Hepatocyte (in vitro differentiated cells): ENCODE results near the gene C20orf204.

Experiments used
- CTCF ChIP-seq: fragments of 200-600 bp; sonication (generic); IDR thresholded peaks from 2 replicates; pipeline ENCODE4 v1.5.1; 2016; ENCODE audit warnings: antibody characterized with exemption, mild to moderate bottlenecking; ENCODE audit not compliant: poor library complexity
- EZH2 ChIP-seq: fragments of 200-600 bp; sonication (generic); IDR thresholded peaks from 2 replicates; pipeline ENCODE4 v1.6.1; 2016; ENCODE audit warnings: antibody characterized with exemption, mild to moderate bottlenecking, borderline replicate concordance
- EZH2phosphoT487 ChIP-seq: fragments of 200-600 bp; sonication (generic); IDR thresholded peaks from one replicate; pipeline ENCODE4 v1.6.1; 2018; ENCODE audit warnings: antibody characterized with exemption, mild to moderate bottlenecking, low read depth, moderate library complexity; ENCODE audit not compliant: unreplicated experiment, severe bottlenecking

- no peak for TF ChIP-seq CTCF
- TF ChIP-seq EZH2phosphoT487, result no peak
- TF ChIP-seq EZH2, result no peak
Measured at GRCh38 chr20:64044484-64045247, 8.7 kb downstream of the C20orf204 start.
